BLaER1 treated with 17β-estradiol and CSF1 and Interleukin-3, amounts not matched to agents 10 nM and 100 nM (cell line): Measurements from ENCODE around the gene ARFIP2.

Experiments
- H3K27ac ChIP-seq, 11 experiments: shearing (Covaris generic); formaldehyde crosslinking; 2 replicates each; pipeline ENCODE4 v1.8.1; 2022
- H3K27me3 ChIP-seq, 11 experiments: shearing (Covaris generic); formaldehyde crosslinking; 2 replicates each; pipeline ENCODE4 v1.8.1; 2022
- H3K36me3 ChIP-seq, 11 experiments: shearing (Covaris generic); formaldehyde crosslinking; 2 replicates each; pipeline ENCODE4 v1.8.1; 2022
- H3K4me1 ChIP-seq, 10 experiments: shearing (Covaris generic); formaldehyde crosslinking; 2 replicates each; pipeline ENCODE4 v1.8.1; 2022
- H3K4me2 ChIP-seq, 11 experiments: shearing (Covaris generic); formaldehyde crosslinking; 2 replicates each; pipeline ENCODE4 v1.8.1; 2022
- H3K4me3 ChIP-seq, 10 experiments: shearing (Covaris generic); formaldehyde crosslinking; 2 replicates each; pipeline ENCODE4 v1.8.1; 2022
- H3K9ac ChIP-seq, 11 experiments: shearing (Covaris generic); formaldehyde crosslinking; 2 replicates each; pipeline ENCODE4 v1.8.1; 2022
- H3K9me3 ChIP-seq, 11 experiments: shearing (Covaris generic); formaldehyde crosslinking; replicated peaks in 1 of 11; 2 replicates each; pipeline ENCODE4 v1.8.1; 2022
- H4K20me1 ChIP-seq, 11 experiments: shearing (Covaris generic); formaldehyde crosslinking; 2 replicates each; pipeline ENCODE4 v1.8.1; 2022
- Cebpa-rat ChIP-seq, 11 experiments: shearing (Covaris generic); IDR thresholded peaks; 2 replicates each; pipeline ENCODE4 v1.8.1; 2022

ARFIP2 gene

DNA sequence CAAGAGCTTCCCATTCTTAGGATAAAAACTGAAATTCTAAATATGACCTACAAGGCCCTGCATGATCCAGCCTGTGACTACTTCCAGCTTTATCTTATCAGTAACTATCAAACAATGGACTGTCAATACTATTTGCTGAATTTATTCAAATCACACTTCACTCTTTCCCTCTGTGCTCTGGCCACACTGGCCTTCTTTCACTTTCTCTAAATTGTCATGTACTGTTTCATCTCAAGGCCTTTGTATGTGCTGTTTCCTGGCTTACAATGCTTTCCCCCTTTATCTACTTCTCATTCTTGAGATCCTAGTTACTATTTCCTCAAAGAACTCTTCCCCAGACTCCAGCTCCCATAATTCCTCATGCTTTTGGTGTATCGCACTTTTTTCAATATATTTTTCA lies 5.8 kb upstream of the ARFIP2 start:
- Histone ChIP-seq H3K27me3 (no peaks in the 10 kb centered on the region), H4K20me1 (peaks cover 0 to 71% (median 15%) of the 10 kb centered on the region in 11 experiments; a peak in 11 of 22 replicates), H3K27ac (no peak overlapping the region), H3K36me3 (peaks cover 77 to 99% (median 90%) of the 10 kb centered on the region in 11 experiments), H3K4me1 (peaks cover 12 to 26% (median 15%) of the 10 kb centered on the region in 10 experiments), H3K9me3 (no peaks in the 10 kb centered on the region), H3K4me3 (no peak overlapping the region), H3K9ac (no peak overlapping the region), H3K4me2 (no peak overlapping the region; a peak in 1 of 22 replicates)
- TF ChIP-seq Cebpa-rat (IDR thresholded peaks at IDR 0.05): no peak

DNA sequence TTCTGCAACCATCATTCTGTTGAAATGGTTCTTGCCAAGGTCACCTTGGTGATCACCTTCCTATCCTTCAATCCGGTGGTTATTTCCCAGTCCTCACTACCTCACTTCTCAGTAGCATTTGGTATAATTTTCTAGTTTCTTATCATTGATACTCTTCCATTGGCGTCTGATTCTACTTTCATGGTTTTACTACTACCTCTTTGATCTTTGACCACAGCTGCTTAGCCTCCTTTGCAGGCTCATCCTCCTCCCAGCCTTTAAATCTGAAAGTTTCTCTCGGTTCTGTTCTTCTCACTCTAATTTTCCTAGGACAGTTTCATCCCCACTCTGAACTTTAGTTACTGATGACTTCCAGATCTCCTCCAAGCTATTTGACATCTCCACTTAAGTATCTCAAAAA lies 5.1 kb upstream of the ARFIP2 start:
- Histone ChIP-seq H3K9me3 (no peaks in the 10 kb centered on the region), H3K9ac (no peak overlapping the region), H4K20me1 (peaks cover 0 to 74% (median 19%) of the 10 kb centered on the region in 11 experiments; a peak in 11 of 22 replicates), H3K4me3 (no peak overlapping the region), H3K27ac (no peak overlapping the region), H3K36me3 (peaks cover 73 to 92% (median 88%) of the 10 kb centered on the region in 11 experiments), H3K4me2 (no peak overlapping the region), H3K4me1 (peaks cover 13 to 26% (median 16%) of the 10 kb centered on the region in 10 experiments), H3K27me3 (no peaks in the 10 kb centered on the region)
- TF ChIP-seq Cebpa-rat (IDR thresholded peaks at IDR 0.05): no peak

DNA sequence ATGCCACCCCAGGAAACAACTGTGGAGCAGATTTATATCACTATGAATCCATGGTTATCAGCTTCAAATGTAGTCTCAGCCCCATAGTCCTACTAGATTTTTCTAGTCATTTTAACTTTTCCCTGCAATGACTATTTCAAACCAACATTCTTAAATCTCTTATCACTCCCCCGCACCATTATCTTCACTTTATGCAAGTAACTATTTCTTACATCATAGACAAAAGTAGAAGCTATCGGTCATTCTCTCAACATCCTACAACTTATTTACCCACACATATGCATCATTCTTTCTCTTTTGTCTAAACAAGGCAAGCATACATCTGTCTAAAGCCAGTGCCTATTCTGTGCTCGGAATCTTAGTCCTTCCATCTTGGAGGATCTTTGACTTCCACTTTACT lies 4.5 kb upstream of the ARFIP2 start:
- peaks cover 14 to 27% (median 18%) of the 10 kb centered on the region in 10 experiments for H3K4me1 ChIP-seq
- peaks cover 0 to 74% (median 19%) of the 10 kb centered on the region in 11 experiments; a peak in 11 of 22 replicates for H4K20me1 ChIP-seq
- no peak for TF ChIP-seq Cebpa-rat (IDR thresholded peaks at IDR 0.05)
- no peak overlapping the region for H3K4me2 ChIP-seq
- H3K27me3 ChIP-seq: no peaks in the 10 kb centered on the region
- no peak overlapping the region for H3K4me3 ChIP-seq
- no peak overlapping the region for H3K9ac ChIP-seq
- no peak overlapping the region for H3K27ac ChIP-seq
- no peaks in the 10 kb centered on the region for H3K9me3 ChIP-seq
- H3K36me3 ChIP-seq: peaks cover 71 to 87% (median 84%) of the 10 kb centered on the region in 11 experiments

DNA sequence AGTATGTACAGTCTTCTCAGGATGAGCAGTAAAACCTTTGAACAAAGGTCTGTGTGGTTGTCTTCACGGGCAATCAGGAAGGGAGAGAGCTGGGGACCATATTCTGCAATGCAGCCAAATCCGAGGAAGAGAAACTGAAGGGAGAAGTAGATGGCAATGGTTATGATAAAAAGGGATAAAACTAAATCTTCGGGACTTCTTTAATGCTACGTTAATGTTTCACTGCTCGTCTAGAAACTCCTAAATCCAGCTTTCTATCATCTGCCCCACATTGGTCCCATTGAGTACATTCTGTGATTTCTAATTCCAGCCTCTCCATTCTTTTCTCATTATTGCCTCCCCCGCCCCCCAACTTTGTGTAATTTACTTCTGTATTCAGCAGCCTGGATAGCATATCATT lies 1.9 kb upstream of the ARFIP2 start:
- peak overlapping the region in 9 of 11 experiments; percentile 92 to 95 (median 93); a peak in 11 of 22 replicates for H3K9ac ChIP-seq
- H4K20me1 ChIP-seq: peaks cover 0 to 58% (median 18%) of the 10 kb centered on the region in 11 experiments; a peak in 12 of 22 replicates
- H3K27me3 ChIP-seq: no peaks in the 10 kb centered on the region
- peaks cover 26 to 48% (median 31%) of the 10 kb centered on the region in 10 experiments for H3K4me1 ChIP-seq
- TF ChIP-seq Cebpa-rat (IDR thresholded peaks at IDR 0.05): no peak
- H3K4me2 ChIP-seq: peak overlapping the region; percentile 93 to 100 (median 97)
- H3K27ac ChIP-seq: peak overlapping the region in 5 of 11 experiments; percentile 86 to 93 (median 91); a peak in 5 of 22 replicates
- peaks cover 61 to 79% (median 76%) of the 10 kb centered on the region in 11 experiments for H3K36me3 ChIP-seq
- H3K9me3 ChIP-seq: no peaks in the 10 kb centered on the region
- peak overlapping the region in 7 of 10 experiments; percentile 81 to 88 (median 83); a peak in 8 of 20 replicates for H3K4me3 ChIP-seq

DNA sequence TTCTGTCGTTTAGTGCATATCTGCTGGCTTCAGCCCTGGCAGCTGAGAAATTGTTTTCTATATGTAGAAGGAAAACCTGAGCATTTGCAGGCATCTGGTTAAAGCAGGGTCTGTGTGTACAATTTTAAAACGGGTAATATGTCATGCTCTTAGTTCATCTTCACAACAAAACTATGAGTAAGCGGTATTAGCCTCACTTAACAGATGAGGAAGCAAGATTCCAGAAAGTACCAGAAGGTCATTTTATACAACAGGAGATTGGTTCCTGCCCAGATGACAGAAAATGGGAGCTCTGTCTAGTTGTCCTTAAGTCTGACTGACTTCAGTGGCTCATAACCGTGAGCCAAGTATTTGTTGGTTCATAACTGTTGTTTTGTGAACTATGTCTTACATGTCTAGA lies 1.3 kb upstream of the ARFIP2 start:
- Histone ChIP-seq H3K4me1 (peaks cover 26 to 48% (median 31%) of the 10 kb centered on the region in 10 experiments), H3K4me3 (peak overlapping the region; percentile 70 to 93 (median 82)), H3K36me3 (peaks cover 65 to 79% (median 76%) of the 10 kb centered on the region in 11 experiments), H3K9me3 (no peaks in the 10 kb centered on the region), H3K27me3 (no peaks in the 10 kb centered on the region), H3K9ac (peak overlapping the region; percentile 87 to 95 (median 93)), H3K4me2 (peak overlapping the region; percentile 93 to 100 (median 97)), H3K27ac (peak overlapping the region in 10 of 11 experiments; percentile 77 to 93 (median 90); a peak in 20 of 22 replicates), H4K20me1 (peaks cover 0 to 55% (median 22%) of the 10 kb centered on the region in 11 experiments; a peak in 12 of 22 replicates)
- TF ChIP-seq Cebpa-rat (IDR thresholded peaks at IDR 0.05): no peak

DNA sequence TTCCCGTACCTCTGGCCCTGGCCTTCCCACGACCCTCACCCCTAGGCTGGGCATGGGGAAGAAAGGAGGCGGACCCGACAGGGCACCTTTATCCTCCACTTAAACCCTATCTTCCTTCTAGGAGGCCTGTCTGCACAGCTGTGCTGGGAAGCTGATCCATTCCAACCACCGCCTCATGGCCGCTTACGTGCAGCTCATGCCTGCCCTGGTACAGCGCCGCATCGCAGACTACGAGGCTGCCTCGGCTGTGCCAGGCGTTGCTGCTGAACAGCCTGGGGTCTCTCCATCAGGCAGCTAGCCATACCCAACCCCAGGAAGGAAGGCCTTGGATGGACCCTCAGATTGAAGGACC lies 769 bp upstream of the ARFIP2 start:
- Histone ChIP-seq H3K4me2 (peak overlapping the region; percentile 93 to 100 (median 97)), H3K27me3 (no peaks in the 10 kb centered on the region), H3K36me3 (peaks cover 71 to 79% (median 76%) of the 10 kb centered on the region in 11 experiments), H3K4me1 (peaks cover 26 to 46% (median 31%) of the 10 kb centered on the region in 10 experiments), H3K9ac (peak overlapping the region; percentile 87 to 95 (median 93)), H3K9me3 (no peaks in the 10 kb centered on the region), H3K27ac (peak overlapping the region; percentile 55 to 93 (median 90)), H4K20me1 (peaks cover 0 to 50% (median 24%) of the 10 kb centered on the region in 11 experiments; a peak in 12 of 22 replicates), H3K4me3 (peak overlapping the region; percentile 70 to 93 (median 82))
- TF ChIP-seq Cebpa-rat (IDR thresholded peaks at IDR 0.05): no peak

DNA sequence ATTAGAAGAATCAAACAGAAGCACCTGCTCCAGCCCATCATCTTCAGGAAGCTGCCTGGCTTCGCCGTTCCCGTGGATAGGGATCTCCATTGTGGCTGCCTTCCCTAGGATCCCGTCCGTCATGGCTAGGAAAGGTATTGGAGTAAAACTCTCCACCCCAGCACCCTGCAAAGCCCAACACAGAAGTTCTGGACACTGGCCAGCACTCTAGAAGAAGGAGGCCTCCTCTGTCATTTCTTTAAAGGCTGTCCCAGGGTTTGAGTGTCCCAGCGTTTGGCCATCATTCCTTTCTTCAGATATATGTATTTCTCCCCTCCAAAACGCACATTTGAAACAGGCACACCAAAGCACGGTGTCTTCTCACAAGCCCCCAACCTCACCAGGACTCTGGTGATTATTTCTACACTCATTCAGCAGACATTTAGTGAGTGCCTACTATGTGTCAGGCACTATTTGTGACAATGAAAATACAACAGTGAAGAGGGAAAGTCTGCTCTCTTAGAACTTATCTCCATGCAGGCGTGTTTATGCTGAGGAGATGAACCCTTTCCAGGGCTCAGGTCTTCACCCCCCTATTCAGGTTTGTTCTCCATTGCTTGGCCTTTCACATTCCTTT lies 724 bp downstream of the ARFIP2 start:
- Histone ChIP-seq H3K27me3 (no peaks in the 10 kb centered on the region), H3K4me3 (peak overlapping the region; percentile 70 to 93 (median 82)), H3K9me3 (no peaks in the 10 kb centered on the region), H3K4me1 (peaks cover 26 to 47% (median 32%) of the 10 kb centered on the region in 10 experiments), H3K27ac (peak overlapping the region; percentile 77 to 93 (median 90)), H3K4me2 (peak overlapping the region; percentile 87 to 99 (median 98)), H3K9ac (peak overlapping the region; percentile 87 to 95 (median 93)), H4K20me1 (peaks cover 0 to 43% (median 24%) of the 10 kb centered on the region in 11 experiments; a peak in 12 of 22 replicates), H3K36me3 (peaks cover 61 to 73% (median 67%) of the 10 kb centered on the region in 11 experiments)
- no peak for TF ChIP-seq Cebpa-rat (IDR thresholded peaks at IDR 0.05)

DNA sequence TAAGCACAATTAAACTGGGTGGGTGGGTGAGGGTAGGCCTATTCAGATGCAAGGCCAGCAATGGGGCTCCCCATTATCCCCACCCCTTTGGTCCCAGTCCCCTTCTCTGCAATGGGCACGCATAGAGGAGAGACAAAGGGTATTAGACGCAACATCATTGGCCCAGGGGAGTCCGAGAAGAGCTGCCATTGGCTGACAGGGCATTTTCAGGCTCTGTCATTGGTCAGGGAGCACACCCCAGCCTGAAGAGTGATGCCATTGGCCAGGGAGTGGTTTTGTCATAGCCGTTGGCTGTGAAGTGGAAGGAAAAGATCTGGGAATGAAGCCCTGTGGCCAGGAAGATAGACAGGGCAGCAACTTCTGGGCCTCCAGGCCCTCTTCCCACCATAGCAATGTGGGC lies 4.6 kb downstream of the ARFIP2 start:
- no peak overlapping the region for H3K27ac ChIP-seq
- H3K36me3 ChIP-seq: peaks cover 29 to 39% (median 33%) of the 10 kb centered on the region in 11 experiments
- H3K9me3 ChIP-seq: no peaks in the 10 kb centered on the region
- H4K20me1 ChIP-seq: peaks cover 0 to 26% (median under 1%) of the 10 kb centered on the region in 11 experiments; a peak in 7 of 22 replicates
- H3K9ac ChIP-seq: no peak overlapping the region
- no peaks in the 10 kb centered on the region for H3K27me3 ChIP-seq
- TF ChIP-seq Cebpa-rat (IDR thresholded peaks at IDR 0.05): no peak
- H3K4me3 ChIP-seq: no peak overlapping the region
- no peak overlapping the region for H3K4me2 ChIP-seq
- peaks cover 28 to 54% (median 37%) of the 10 kb centered on the region in 10 experiments for H3K4me1 ChIP-seq

DNA sequence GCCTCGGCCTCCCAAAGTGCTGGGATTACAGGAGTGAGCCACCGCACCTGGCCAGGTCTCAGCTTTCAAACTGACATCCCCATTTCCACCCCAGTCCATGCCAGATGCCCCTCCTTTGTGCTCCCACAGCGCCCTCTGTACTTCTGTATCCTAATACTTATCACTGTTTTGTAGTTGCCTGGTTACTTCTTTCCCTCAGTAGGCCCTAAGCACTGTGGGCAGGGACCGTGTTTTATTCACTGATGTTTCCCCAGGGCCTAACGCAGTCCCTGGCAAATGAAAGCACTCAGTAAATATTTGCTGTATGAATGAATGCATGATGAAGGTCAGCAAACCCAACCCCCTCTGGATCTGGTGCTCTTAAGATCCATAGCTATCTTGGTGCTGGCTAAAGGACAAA lies 5.2 kb downstream of the ARFIP2 start:
- H3K9me3 ChIP-seq: no peaks in the 10 kb centered on the region
- no peaks in the 10 kb centered on the region for H3K27me3 ChIP-seq
- peaks cover 34 to 61% (median 43%) of the 10 kb centered on the region in 10 experiments for H3K4me1 ChIP-seq
- TF ChIP-seq Cebpa-rat (IDR thresholded peaks at IDR 0.05): no peak
- H4K20me1 ChIP-seq: peaks cover 0 to 26% (median 0%) of the 10 kb centered on the region in 11 experiments; a peak in 4 of 22 replicates
- no peak overlapping the region for H3K4me3 ChIP-seq
- H3K36me3 ChIP-seq: peaks cover 29 to 39% (median 33%) of the 10 kb centered on the region in 11 experiments
- H3K27ac ChIP-seq: no peak overlapping the region
- no peak overlapping the region for H3K9ac ChIP-seq
- no peak overlapping the region for H3K4me2 ChIP-seq
